ENCODE results near the gene SPON2. TPM values are rescaled to one million over a fixed set of nuclear protein-coding genes. Genes with fewer than 3 reads are reported as not detected.

Gene SPON2
- total RNA-seq, 2 experiments from 2014 or later: 8.4 to 35.3 TPM

DNA sequence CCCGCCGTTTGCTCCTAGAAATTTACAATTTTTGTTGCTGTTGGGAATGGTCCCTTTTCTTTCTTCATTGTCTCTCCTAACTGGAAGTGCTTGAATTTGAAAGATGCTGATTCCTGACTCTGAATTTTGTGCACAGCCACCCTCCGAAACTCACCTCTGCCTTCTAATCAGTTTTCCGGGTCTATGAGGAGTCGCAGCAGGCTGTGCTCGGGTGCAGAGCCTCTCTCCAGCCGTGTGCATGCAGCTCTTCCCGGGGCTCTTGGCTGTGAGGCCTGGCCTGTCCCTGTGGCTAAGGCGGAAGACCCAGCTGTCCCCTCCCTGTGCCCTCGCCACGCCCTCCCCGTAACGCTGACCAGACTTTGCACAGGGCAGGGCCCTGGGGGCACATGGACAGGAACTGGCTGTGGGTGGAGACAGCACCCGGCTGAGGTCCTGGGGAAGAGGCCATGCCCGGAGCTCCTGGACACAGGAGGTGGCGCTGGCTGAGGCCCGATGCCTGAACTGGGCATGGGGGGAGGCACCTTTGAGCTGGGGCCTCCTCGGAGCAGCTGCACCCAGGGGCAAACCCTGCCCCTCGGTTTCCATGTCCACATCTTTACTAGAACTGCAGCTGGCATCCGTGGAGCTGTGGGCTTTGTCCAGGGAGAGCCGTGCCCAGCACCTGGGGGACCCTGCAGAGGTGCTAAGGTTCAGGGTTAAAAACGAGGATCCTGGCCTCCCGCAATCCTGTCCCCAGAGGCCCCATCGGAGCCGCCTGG, 32.6 kb upstream of the SPON2 start:
- Histone ChIP-seq H3K4me3 (ENCODE audit: low read depth, low read length, poor library complexity, severe bottlenecking) (no peak overlapping the region), H3K4me1 (ENCODE audit: insufficient read depth, low read length, poor library complexity, severe bottlenecking) (peaks cover 25% of the 10 kb centered on the region)
- intact Hi-C loops (cut with micrococcal nuclease; ENCODE audit: unreplicated experiment): loop anchor here (5.0 kb wide), 1 partner anchor 42 kb away; the partner anchor contains the start of gene CTBP1

DNA sequence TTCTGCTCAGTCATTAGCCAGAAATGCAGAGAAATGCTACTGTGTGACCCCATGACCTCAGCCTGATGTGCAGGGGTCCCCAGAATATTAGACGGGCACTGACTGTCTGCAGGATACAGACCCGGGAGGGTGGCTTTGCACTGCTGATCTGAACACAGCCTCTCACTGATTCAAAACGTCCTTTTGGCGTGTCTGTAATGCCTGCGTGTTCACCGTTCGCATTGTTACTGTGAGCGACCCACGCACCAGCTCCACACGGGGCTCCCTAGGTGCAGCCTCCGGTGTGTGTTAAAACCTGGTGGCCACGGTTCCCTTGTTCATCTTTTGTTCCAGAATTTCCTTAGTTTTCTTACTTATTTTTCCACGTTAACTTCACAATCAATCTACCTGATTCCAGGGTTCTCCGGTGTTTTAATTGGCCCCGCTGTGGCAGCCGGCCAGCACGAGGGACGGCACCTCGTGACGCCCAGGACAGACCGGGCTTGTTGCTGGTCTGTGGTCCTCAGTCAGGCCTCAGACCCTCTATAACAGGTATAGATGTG, 32.0 kb upstream of the SPON2 start:
- Histone ChIP-seq H3K27ac (ENCODE audit: low read depth, low read length, poor library complexity, severe bottlenecking) (no peak overlapping the region), H3K36me3 (ENCODE audit: insufficient read depth, low read length) (peaks cover 18% of the 10 kb centered on the region), H3K79me2 (ENCODE audit: insufficient read depth, low read depth, low read length) (no peaks in the 10 kb centered on the region), H3K4me1 (ENCODE audit: insufficient read depth, low read length, poor library complexity, severe bottlenecking) (peaks cover 25% of the 10 kb centered on the region), H3K9me2 (ENCODE audit: insufficient read depth, low read length) (no peaks in the 10 kb centered on the region), H2AFZ (ENCODE audit: low read length) (no peak overlapping the region), H3K4me2 (ENCODE audit: low read length) (no peak overlapping the region), H3K4me3 (ENCODE audit: low read depth, low read length, poor library complexity, severe bottlenecking) (no peak overlapping the region), H4K20me1 (ENCODE audit: insufficient read depth, low read length) (no peaks in the 10 kb centered on the region), H3K9me3 (ENCODE audit: low read length) (no peaks in the 10 kb centered on the region)
- CTCF ChIA-PET (ENCODE audit: unreplicated experiment): no interaction called here
- POLR2A ChIA-PET: interaction anchor here (0.7 to 1.2 kb wide), 2 partner anchors 11 to 15 kb away, joined by 3 read pairs; no protein-coding TSS in a partner anchor
- no TSS peak for BruUV-seq (replicated peaks)
- DNase-seq (ENCODE audit: low spot score): no peak
- intact Hi-C loops (cut with micrococcal nuclease; ENCODE audit: unreplicated experiment): loop anchor here (5.0 kb wide), 1 partner anchor 43 kb away; the partner anchor contains the start of gene CTBP1
- no peak for TF ChIP-seq EZH2phosphoT487 (IDR thresholded peaks at IDR 0.05; ENCODE audit: borderline replicate concordance, low read depth, low read length)
- TF ChIP-seq, protein P1, sequence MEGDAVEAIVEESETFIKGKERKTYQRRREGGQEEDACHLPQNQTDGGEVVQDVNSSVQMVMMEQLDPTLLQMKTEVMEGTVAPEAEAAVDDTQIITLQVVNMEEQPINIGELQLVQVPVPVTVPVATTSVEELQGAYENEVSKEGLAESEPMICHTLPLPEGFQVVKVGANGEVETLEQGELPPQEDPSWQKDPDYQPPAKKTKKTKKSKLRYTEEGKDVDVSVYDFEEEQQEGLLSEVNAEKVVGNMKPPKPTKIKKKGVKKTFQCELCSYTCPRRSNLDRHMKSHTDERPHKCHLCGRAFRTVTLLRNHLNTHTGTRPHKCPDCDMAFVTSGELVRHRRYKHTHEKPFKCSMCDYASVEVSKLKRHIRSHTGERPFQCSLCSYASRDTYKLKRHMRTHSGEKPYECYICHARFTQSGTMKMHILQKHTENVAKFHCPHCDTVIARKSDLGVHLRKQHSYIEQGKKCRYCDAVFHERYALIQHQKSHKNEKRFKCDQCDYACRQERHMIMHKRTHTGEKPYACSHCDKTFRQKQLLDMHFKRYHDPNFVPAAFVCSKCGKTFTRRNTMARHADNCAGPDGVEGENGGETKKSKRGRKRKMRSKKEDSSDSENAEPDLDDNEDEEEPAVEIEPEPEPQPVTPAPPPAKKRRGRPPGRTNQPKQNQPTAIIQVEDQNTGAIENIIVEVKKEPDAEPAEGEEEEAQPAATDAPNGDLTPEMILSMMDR (conservative IDR thresholded peaks at IDR 0.05; ENCODE audit: low read length): no peak

More for the DNA sequence above, 32.6 kb upstream of the SPON2 start:
- peaks cover 23% of the 10 kb centered on the region for H3K36me3 ChIP-seq (ENCODE audit: insufficient read depth, low read length)
- H3K79me2 ChIP-seq (ENCODE audit: insufficient read depth, low read depth, low read length): no peaks in the 10 kb centered on the region
- H3K9me2 ChIP-seq (ENCODE audit: insufficient read depth, low read length): no peaks in the 10 kb centered on the region
- ChIA-PET CTCF (ENCODE audit: unreplicated experiment) (no interaction called here), POLR2A (no interaction called here)
- no peak for TF ChIP-seq EZH2phosphoT487 (IDR thresholded peaks at IDR 0.05; ENCODE audit: borderline replicate concordance, low read depth, low read length)
- TF ChIP-seq, protein P1 (conservative IDR thresholded peaks at IDR 0.05; ENCODE audit: low read length): no peak
- no peaks in the 10 kb centered on the region for H3K9me3 ChIP-seq (ENCODE audit: low read length)
- no peak overlapping the region for H2AFZ ChIP-seq (ENCODE audit: low read length)
- BruUV-seq (replicated peaks): no TSS peak
- no peak overlapping the region for H3K27ac ChIP-seq (ENCODE audit: low read depth, low read length, poor library complexity, severe bottlenecking)
- no peaks in the 10 kb centered on the region for H4K20me1 ChIP-seq (ENCODE audit: insufficient read depth, low read length)
- no peak for DNase-seq (ENCODE audit: low spot score)
- H3K4me2 ChIP-seq (ENCODE audit: low read length): no peak overlapping the region
